Islet of Langerhans (tissue), 1 donor: ENCODE results near the gene MAPK8IP2.
"Not testable (repeated sequence)": the region's sequence is repeated elsewhere in the genome, so short reads cannot be mapped to it uniquely, and the experiment has no call there.

Experiments used
- FAIRE-seq: peaks from one replicate; lab custom pipeline; 2011; peaks lifted over from hg19 to GRCh38; lab: Jason Lieb, UNC

Gene MAPK8IP2

GRCh38 chr22:50600967-50601668, 525 bp downstream of the MAPK8IP2 start:
- FAIRE-seq, result no peak

GRCh38 chr22:50601669-50602337, 1.2 kb downstream of the MAPK8IP2 start:
- FAIRE-seq, result no peak

- FAIRE-seq, result no peak
These were observed 1.7 kb downstream of the MAPK8IP2 start for GRCh38 chr22:50602338-50602700.

- no peak for FAIRE-seq
These were observed 3.1 kb downstream of the MAPK8IP2 start for GRCh38 chr22:50603511-50604255.

GRCh38 chr22:50604256-50605001, 3.8 kb downstream of the MAPK8IP2 start:
- FAIRE-seq, result no peak

GRCh38 chr22:50605002-50605612, 4.5 kb downstream of the MAPK8IP2 start:
- no peak for FAIRE-seq

- no peak for FAIRE-seq
These were observed 5.1 kb downstream of the MAPK8IP2 start for GRCh38 chr22:50605613-50606074.

GRCh38 chr22:50606165-50606945, 5.8 kb downstream of the MAPK8IP2 start:
- no peak for FAIRE-seq

GRCh38 chr22:50606946-50607658, 6.5 kb downstream of the MAPK8IP2 start:
- no peak for FAIRE-seq

GRCh38 chr22:50607659-50608020, 7.0 kb downstream of the MAPK8IP2 start:
- FAIRE-seq, result no peak

- not testable (repeated sequence) for FAIRE-seq
These were observed 7.7 kb downstream of the MAPK8IP2 start for GRCh38 chr22:50608058-50608840.

- FAIRE-seq, result no peak
These were observed 8.4 kb downstream of the MAPK8IP2 start for GRCh38 chr22:50608996-50609395.

GRCh38 chr22:50609599-50609998, 9.0 kb downstream of the MAPK8IP2 start:
- FAIRE-seq, result no peak

GRCh38 chr22:50610041-50610451, 9.5 kb downstream of the MAPK8IP2 start:
- FAIRE-seq, result no peak

GRCh38 chr22:50610581-50610980, 10.0 kb downstream of the MAPK8IP2 start:
- FAIRE-seq, result no peak

GRCh38 chr22:50611341-50612060, 10.9 kb downstream of the MAPK8IP2 start:
- no peak for FAIRE-seq

- no peak for FAIRE-seq
These were observed 11.6 kb downstream of the MAPK8IP2 start for GRCh38 chr22:50612168-50612527.

GRCh38 chr22:50612528-50613221, 12.1 kb downstream of the MAPK8IP2 start:
- FAIRE-seq, result no peak
